ENCODE data around the gene RPL37. TPM values are rescaled to one million over a fixed set of nuclear protein-coding genes. Genes with fewer than 3 reads are reported as not detected.

The RPL37 gene
- total RNA-seq, 4 donors from 2014 or later: 92.6 to 258 (median 191) TPM

GRCh38 chr5:40812125-40812524 is 22.9 kb downstream of the RPL37 start:
- Histone ChIP-seq H3K27me3 (no peaks in the 10 kb centered on the region), H3K4me3 (no peak overlapping the region), H3K9me3 (no peaks in the 10 kb centered on the region), H3K4me1 (no peaks in the 10 kb centered on the region), H3K36me3 (no peaks in the 10 kb centered on the region), H3K27ac (no peak overlapping the region)
- no peak for DNase-seq
- TF ChIP-seq CTCF (IDR thresholded peaks at IDR 0.05) (no peak), POLR2A (IDR thresholded peaks at IDR 0.05) (no peak)

DNA sequence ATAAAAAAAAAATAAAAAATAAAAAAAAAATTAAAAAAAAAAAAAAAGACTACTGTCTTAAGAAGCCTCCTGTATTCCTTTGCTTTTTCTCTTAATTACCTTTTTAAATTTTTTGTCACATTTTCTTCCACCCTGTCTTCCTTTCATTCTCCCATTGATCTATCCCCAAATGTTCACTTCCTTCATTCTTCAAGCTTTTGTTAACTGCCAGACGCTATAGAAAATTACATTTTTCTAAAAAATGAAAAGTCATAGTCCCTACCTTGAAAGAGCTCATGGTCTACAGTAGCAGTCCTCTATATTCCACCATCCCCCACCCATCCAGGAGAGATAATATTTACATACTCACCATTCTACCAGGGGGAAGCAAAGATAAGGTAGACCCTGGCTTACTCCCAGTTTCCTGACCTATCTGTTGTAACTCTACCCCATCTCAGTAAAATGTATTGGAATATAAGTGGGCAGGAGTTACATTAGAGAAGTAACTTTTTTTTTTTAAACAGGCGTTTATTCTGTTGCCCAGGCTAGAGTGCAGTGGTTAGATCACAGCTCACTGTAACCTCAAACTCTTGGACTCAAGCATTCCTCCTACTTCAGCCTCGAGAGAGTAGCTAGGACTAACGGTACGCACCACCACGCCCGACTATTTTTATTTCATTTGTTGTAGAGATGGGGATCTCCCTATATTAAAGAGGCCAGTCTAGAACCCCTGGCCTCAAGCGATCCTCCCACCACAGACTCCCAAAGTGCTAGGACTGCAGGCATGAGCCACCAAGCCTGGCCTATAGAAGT is 33.1 kb downstream of the RPL37 start:
- TF ChIP-seq CTCF (IDR thresholded peaks at IDR 0.05) (no peak), POLR2A (IDR thresholded peaks at IDR 0.05) (no peak)
- no peak for DNase-seq
- no peaks in the 10 kb centered on the region for H3K36me3 ChIP-seq
- no peaks in the 10 kb centered on the region for H3K9me3 ChIP-seq
- H3K27me3 ChIP-seq: no peaks in the 10 kb centered on the region
- H3K27ac ChIP-seq: no peak overlapping the region
- H3K4me1 ChIP-seq: peaks cover 0 to under 1% (median 0%) of the 10 kb centered on the region in 4 donors
- no peak overlapping the region for H3K4me3 ChIP-seq

DNA sequence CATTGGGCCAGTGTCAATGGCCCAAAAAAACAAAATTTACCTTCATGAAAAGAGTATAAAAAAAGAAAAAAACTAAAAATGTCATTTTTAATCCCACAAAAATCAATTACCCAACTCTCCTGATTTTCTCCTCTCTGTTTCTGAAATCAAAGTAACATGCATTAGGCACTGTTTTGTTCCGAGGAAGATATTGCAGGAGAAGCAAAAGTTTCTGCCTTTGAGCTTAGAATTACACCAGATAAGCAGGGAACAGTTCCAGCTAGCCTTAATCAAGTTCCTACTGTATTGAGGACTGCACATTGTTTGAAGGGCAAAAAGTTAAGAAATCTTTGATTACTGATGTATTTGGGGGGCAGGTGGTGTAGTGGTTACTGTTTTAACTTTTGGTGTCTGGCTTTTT is 35.8 kb downstream of the RPL37 start:
- DNase-seq: no peak
- Histone ChIP-seq H3K36me3 (no peaks in the 10 kb centered on the region), H3K27me3 (no peaks in the 10 kb centered on the region), H3K9me3 (no peaks in the 10 kb centered on the region), H3K27ac (no peak overlapping the region), H3K4me1 (peaks cover 0 to 20% (median 0%) of the 10 kb centered on the region in 4 donors), H3K4me3 (no peak overlapping the region)
- TF ChIP-seq CTCF (IDR thresholded peaks at IDR 0.05) (no peak), POLR2A (IDR thresholded peaks at IDR 0.05) (no peak)

DNA sequence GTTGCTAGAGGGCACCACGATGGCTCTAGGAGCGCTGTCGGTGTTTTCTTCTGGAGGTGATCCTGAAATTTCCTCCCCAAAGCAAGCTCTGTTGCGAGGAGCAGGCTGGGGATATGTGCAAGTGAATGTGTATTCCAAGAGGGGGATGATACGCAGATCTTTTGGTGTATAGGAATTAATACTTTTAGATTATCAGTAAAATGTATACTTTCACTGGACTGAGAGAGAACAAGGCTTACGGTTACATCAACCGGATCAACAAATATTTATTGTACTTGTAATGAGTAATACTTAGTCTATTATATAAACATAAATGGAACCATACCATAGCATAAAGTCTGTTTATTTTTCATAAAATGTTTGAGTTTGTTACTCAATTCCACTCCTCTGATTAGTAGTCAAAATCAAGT is 36.2 kb downstream of the RPL37 start:
- TF ChIP-seq POLR2A (IDR thresholded peaks at IDR 0.05) (no peak), CTCF (IDR thresholded peaks at IDR 0.05) (no peak)

GRCh38 chr5:40798012-40798800 is 36.8 kb downstream of the RPL37 start, which contains the start of gene PRKAA1:
TSS of gene PRKAA1 (minus strand) at chr5:40798374. CDS start at chr5:40798189, 185 bp downstream.
- Histone ChIP-seq H3K9me3 (no peaks in the 10 kb centered on the region), H3K36me3 (no peaks in the 10 kb centered on the region), H3K27me3 (no peaks in the 10 kb centered on the region), H3K4me3 (peak within 1 kb of the TSS; percentile 83 to 99 (median 94)), H3K27ac (peak within 1 kb of the TSS; percentile 89 to 97 (median 94)), H3K4me1 (peaks cover 0 to 20% (median 0%) of the 10 kb centered on the region in 4 donors)
- peak; percentile 89 to 95 (median 92) for DNase-seq
- TF ChIP-seq CTCF (IDR thresholded peaks at IDR 0.05): peak; percentile 41 to 82 (median 74)
- peak; percentile 25 to 49 for TF ChIP-seq POLR2A (IDR thresholded peaks at IDR 0.05)

More for the DNA sequence above, 36.2 kb downstream of the RPL37 start:
- no peaks in the 10 kb centered on the region for H3K27me3 ChIP-seq
- peak overlapping the region; percentile 83 to 99 (median 94) for H3K4me3 ChIP-seq
- DNase-seq: no peak
- H3K4me1 ChIP-seq: peaks cover 0 to 20% (median 0%) of the 10 kb centered on the region in 4 donors
- no peaks in the 10 kb centered on the region for H3K36me3 ChIP-seq
- peak overlapping the region; percentile 89 to 97 (median 94) for H3K27ac ChIP-seq
- H3K9me3 ChIP-seq: no peaks in the 10 kb centered on the region

All from Peyer's patch (tissue), 4 donors.